Kidney (tissue), 14 donors: ENCODE data around the gene GPBP1L1. TPM values are rescaled to one million over a fixed set of nuclear protein-coding genes. Genes with fewer than 3 reads are reported as not detected.
A peak's percentile ranks its signal among the peaks of the same experiment; 100 is the strongest.
"Not testable (repeated sequence)": the region's sequence is repeated elsewhere in the genome, so short reads cannot be mapped to it uniquely, and the experiment has no call there.

Experiments
- DNase-seq, 5 donors: peaks; one replicate each; pipeline ENCODE4 v3.0.0-alpha.2; 2013 to 2020
- FAIRE-seq: peaks from 2 replicates; lab custom pipeline; 2012; peaks lifted over from hg19 to GRCh38; lab: Jason Lieb, UNC
- H3K27ac ChIP-seq, 2 donors: one replicate each; pipeline ENCODE4 v1.7.0; 2013; ENCODE audit warnings: low read depth in 2 of 2, low read length in 2 of 2, inconsistent platforms in 1 of 2
- H3K27me3 ChIP-seq: one replicate; pipeline ENCODE4 v1.7.1; 2013; ENCODE audit warnings: low read length, inconsistent platforms; ENCODE audit not compliant: control insufficient read depth, insufficient read depth
- H3K36me3 ChIP-seq, 3 donors: one replicate each; pipeline versions ENCODE4 v1.7.0 to v1.7.1; 2013; ENCODE audit warnings: low read length in 3 of 3, control low read depth in 1 of 3, inconsistent platforms in 1 of 3; ENCODE audit not compliant: insufficient read depth in 3 of 3, control insufficient read depth in 2 of 3
- H3K4me1 ChIP-seq, 3 donors: one replicate each; pipeline versions ENCODE4 v1.7.0 to v1.7.1; 2013; ENCODE audit warnings: low read length in 3 of 3, inconsistent platforms in 1 of 3, low read depth in 1 of 3; ENCODE audit not compliant: control insufficient read depth in 2 of 3, insufficient read depth in 2 of 3
- H3K4me3 ChIP-seq, 3 donors: one replicate each; pipeline versions ENCODE4 v1.7.0 to v1.8.1; 2013; ENCODE audit warnings: low read length in 3 of 3, control low read depth in 1 of 3, inconsistent platforms in 1 of 3
- H3K9ac ChIP-seq, 3 donors: one replicate each; pipeline versions ENCODE4 v1.7.0 to v1.7.1; 2013; ENCODE audit warnings: low read length in 3 of 3, control low read depth in 1 of 3, inconsistent platforms in 1 of 3
- H3K9me3 ChIP-seq, 3 donors: one replicate each; pipeline versions ENCODE4 v1.7.0 to v1.7.1; 2013; ENCODE audit warnings: low read length in 3 of 3, control low read depth in 1 of 3, inconsistent platforms in 1 of 3; ENCODE audit not compliant: control insufficient read depth in 2 of 3, insufficient read depth in 1 of 3
- CTCF ChIP-seq: IDR thresholded peaks from 3 replicates; pipeline ENCODE4 v1.5.1; 2012; ENCODE audit warnings: mild to moderate bottlenecking, moderate library complexity, borderline replicate concordance; ENCODE audit not compliant: insufficient read depth; ENCODE audit errors: extremely low read depth
- intact Hi-C: fragments of 100-400 bp; cut with DNase I; formaldehyde crosslinking; loops from one replicate; pipeline ENCODE4 v1.11.1; 2022
- polyA plus RNA-seq: library from polyadenylated mRNA; stranded (reverse); fragments of 350-450 nt; fragmentation: Illumina TruSeq; extraction: RNeasy Lipid Tissue Mini Kit (QIAGEN cat#74804); gene quantifications from one replicate; pipeline ENCODE4 v1.2.3, GENCODE V29; 2014; ENCODE audit warnings: low read depth, low replicate concordance; ENCODE audit not compliant: insufficient read depth
- total RNA-seq: library from RNA; stranded (reverse); fragmentation: NEBNext Ultra II Directional; extraction: Animal tissue kit (Norgen Biotek cat#: 25700); gene quantifications from one replicate; pipeline ENCODE4 v1.2.1, GENCODE V29; 2021
- donor health status: control.
- donor health status: control.
- donor health status: control.
- donor health status: control.
- donor health status: control.
- donor health status: DM: yes; HTN: yes; CAD: no.
- donor health status: Normal renal cell carcinoma (clear cell type).

GPBP1L1 gene
- total and polyA plus RNA-seq, 2 donors from 2014 or later, result 59.1 to 146 TPM

DNA sequence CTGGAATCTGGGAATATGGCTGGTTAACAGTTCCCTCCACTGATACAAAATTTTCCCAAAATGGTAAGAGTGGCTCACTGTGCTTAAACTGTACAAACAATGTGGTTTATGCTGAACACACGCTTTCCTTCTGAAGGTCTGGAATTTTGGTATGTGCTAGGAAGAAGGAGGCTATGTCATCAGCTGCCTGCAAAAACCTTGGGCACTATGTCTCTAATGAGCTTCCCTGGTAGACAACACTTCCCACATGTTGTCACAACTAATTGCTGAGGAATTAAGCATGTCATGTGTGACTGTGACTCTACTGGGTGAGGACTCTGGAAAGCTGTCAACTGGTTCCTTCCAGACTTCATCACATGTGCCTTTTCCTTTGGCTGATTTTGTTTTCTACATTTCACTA lies 34.9 kb upstream of the GPBP1L1 start:
- DNase-seq (peak in 1 of 5 donors; percentile 17), FAIRE-seq (no peak)
- H3K27ac ChIP-seq, result no peak overlapping the region
- no peak overlapping the region for H3K9ac ChIP-seq
- no peaks in the 10 kb centered on the region for H3K9me3 ChIP-seq
- no peaks in the 10 kb centered on the region for H3K27me3 ChIP-seq
- peaks cover 0 to 4% (median 2%) of the 10 kb centered on the region in 3 donors for H3K36me3 ChIP-seq
- TF ChIP-seq CTCF, result no peak
- H3K4me1 ChIP-seq, result no peaks in the 10 kb centered on the region
- H3K4me3 ChIP-seq, result no peak overlapping the region
- intact Hi-C loops, result no loop called here

DNA sequence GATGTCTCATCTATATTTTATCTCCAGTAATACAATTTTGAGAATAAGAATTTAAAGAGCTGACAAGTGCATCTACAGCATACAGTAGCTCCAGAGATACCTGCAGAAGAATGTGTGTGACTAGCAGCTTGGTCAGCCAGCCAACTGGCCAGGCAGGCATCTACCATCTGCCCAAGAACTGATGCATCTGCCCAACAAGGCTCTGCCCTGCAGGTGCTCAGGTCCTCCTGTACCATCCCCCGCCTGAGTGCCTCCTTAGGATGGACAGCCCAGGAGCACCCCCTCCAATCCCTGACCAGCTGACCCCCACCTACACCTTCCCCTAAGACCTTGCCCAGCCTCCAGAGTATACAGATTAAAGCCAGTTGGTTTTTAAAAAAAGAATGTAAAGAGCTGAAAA lies 32.0 kb upstream of the GPBP1L1 start:
- Histone ChIP-seq H3K9me3 (no peaks in the 10 kb centered on the region), H3K9ac (no peak overlapping the region), H3K27me3 (no peaks in the 10 kb centered on the region), H3K4me3 (no peak overlapping the region), H3K27ac (no peak overlapping the region), H3K36me3 (peaks cover 3 to 6% (median 4%) of the 10 kb centered on the region in 3 donors), H3K4me1 (no peaks in the 10 kb centered on the region)
- no peak for TF ChIP-seq CTCF
- DNase-seq (no peak), FAIRE-seq (no peak)
- intact Hi-C loops, result no loop called here

DNA sequence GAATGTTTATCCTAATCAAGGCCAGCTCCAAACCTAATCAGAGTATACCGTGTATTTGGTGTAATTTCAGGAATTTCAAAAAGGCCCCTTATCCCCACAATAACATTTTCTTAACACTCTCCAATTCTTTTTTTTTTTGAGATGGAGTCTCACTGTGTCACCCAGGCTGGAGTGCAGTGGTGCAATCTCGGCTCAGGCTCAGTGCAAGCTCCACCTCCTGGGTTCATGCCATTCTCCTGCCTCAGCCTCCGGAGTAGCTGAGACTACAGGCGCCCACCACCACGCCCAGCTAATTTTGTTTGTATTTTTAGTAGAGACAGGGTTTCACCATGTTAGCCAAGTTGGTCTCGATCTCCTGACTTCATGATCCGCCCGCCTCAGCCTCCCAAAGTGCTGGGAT lies 31.1 kb upstream of the GPBP1L1 start:
- H3K4me1 ChIP-seq, H3K36me3 ChIP-seq, H3K27ac ChIP-seq, DNase-seq, H3K4me3 ChIP-seq, H3K27me3 ChIP-seq, FAIRE-seq, intact Hi-C loops, H3K9me3 ChIP-seq, H3K9ac ChIP-seq: not testable (repeated sequence)

DNA sequence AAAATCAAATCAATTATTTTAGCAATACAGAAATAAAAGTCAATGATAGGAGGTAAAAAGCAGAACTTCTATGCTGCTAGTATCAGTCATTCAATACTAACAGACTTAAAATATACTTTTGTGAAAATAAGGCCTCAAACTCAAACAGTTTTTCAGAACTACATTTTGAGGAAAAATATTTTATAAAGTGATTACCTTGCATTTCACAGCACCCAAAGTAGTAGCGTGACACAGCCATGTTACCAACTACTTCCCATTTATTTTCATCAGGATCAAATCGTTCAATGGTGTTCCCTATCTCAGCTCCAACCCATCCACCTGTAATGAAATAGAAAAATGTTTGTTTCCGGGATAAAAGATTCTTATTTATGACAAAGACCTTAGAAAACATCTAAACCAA lies 30.4 kb upstream of the GPBP1L1 start:
- DNase-seq (no peak), FAIRE-seq (no peak)
- Histone ChIP-seq H3K9me3 (no peaks in the 10 kb centered on the region), H3K36me3 (peaks cover 3 to 6% (median 4%) of the 10 kb centered on the region in 3 donors), H3K4me1 (no peaks in the 10 kb centered on the region), H3K4me3 (no peak overlapping the region), H3K9ac (no peak overlapping the region), H3K27me3 (no peaks in the 10 kb centered on the region), H3K27ac (no peak overlapping the region)
- intact Hi-C loops, result no loop called here
- TF ChIP-seq CTCF, result no peak
